Right kidney (tissue), 1 donor: ENCODE measurements around the gene RDX.

Experiments
- DNase-seq: peaks from one replicate; pipeline ENCODE4 v3.0.0-alpha.2; 2016

RDX gene

DNA sequence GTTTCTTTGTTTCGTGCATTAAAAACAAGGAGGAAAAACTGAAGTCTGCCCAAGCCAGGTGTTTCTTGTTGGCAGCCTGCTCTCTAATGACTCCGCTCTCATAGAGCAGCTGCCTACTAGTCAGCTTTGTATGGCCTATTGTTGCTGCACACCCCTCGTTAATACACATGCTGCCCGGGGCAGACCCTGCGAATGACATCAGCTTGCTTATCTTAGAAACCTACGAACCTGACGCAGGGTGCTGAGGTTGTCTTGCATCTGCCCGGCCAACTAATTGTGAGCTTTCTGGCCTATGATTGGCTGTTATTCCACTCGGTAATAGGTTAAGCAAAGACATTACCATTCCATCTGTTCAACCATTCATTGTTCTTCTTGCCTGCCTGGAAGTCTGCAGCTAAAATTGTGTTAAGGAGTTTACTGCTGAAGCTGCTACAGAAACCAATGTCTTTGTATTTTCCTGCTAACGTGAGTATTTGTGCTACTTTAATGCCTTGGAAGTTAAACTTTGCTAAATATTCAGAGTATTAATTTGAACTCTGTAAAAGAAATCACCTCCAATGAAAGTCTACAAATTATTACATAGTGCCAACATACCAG lies 165.7 kb downstream of the RDX start:
- DNase-seq = peak; percentile 19

DNA sequence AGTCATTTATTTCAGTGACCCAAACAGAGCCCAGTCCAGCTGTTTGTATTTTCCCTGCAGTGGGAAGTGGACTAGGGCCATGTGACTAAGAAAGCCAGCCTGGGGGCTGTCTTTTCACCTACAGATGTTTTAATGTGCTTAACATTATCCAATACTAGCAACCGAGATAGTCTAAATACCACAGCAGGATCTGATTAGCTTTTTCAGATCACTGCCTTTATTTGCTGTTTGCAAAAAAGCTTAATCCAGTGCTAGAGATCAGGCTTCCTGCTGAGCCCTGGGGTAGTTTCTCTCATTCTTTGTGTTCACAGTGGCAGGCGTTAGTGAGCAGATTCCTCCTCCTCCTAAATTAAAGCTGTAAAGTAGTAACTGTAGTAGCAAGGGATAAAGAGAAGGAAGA lies 168.3 kb downstream of the RDX start:
- DNase-seq = peak; percentile 6

- no peak for DNase-seq
These were observed 169.5 kb downstream of the RDX start for GRCh38 chr11:110126936-110127335.

GRCh38 chr11:110125632-110126031 lies 170.8 kb downstream of the RDX start:
- no peak for DNase-seq
